Neural cell (in vitro differentiated cells): ENCODE results near the gene LOXL4. TPM values are rescaled to one million over a fixed set of nuclear protein-coding genes. Genes with fewer than 3 reads are reported as not detected.

Experiments used
- H2AFZ ChIP-seq: fragments of 200-600, 300-800 bp; sonication (generic), shearing (Covaris generic); 2 replicates; pipeline ENCODE4 v1.6.0; 2014; ENCODE audit warnings: low read depth, mild to moderate bottlenecking, antibody characterized with exemption, low read length, moderate library complexity
- H3F3A ChIP-seq: fragments of 200-600 bp; shearing (Covaris generic); 2 replicates; pipeline ENCODE4 v1.6.1; 2016; ENCODE audit warnings: mild to moderate bottlenecking, moderate library complexity, mixed read lengths, antibody characterized with exemption, low read length; ENCODE audit not compliant: insufficient read depth, poor library complexity, severe bottlenecking
- H3K27ac ChIP-seq: fragments of 200-600, 300-800 bp; sonication (generic), shearing (Covaris generic); 2 replicates; pipeline ENCODE4 v1.5.1; 2014; ENCODE audit warnings: mild to moderate bottlenecking, low read length, moderate library complexity
- H3K27me3 ChIP-seq: fragments of 300-800, 200-600 bp; sonication (generic), shearing (Covaris generic); 2 replicates; pipeline ENCODE4 v1.6.0; 2014; ENCODE audit warnings: mild to moderate bottlenecking, low read depth, low read length, moderate library complexity; ENCODE audit not compliant: insufficient read depth
- H3K36me3 ChIP-seq: fragments of 300-800, 200-600 bp; sonication (generic), shearing (Covaris generic); 2 replicates; pipeline ENCODE4 v1.5.1; 2014; ENCODE audit warnings: mild to moderate bottlenecking, antibody characterized with exemption, low read length, moderate library complexity; ENCODE audit not compliant: insufficient read depth
- H3K4me2 ChIP-seq: fragments of 300-800, 200-600 bp; sonication (generic), shearing (Covaris generic); 2 replicates; pipeline ENCODE4 v1.6.0; 2014; ENCODE audit warnings: mild to moderate bottlenecking, low read length
- H3K4me3 ChIP-seq: fragments of 300-800, 200-600 bp; sonication (generic), shearing (Covaris generic); 2 replicates; pipeline ENCODE4 v1.5.1; 2014; ENCODE audit warnings: mild to moderate bottlenecking, low read length, moderate library complexity
- H3K79me2 ChIP-seq: fragments of 200-600 bp; shearing (Covaris generic); replicated peaks from 2 replicates; pipeline ENCODE4 v1.6.0; 2014; ENCODE audit warnings: mild to moderate bottlenecking, low read length, moderate library complexity; ENCODE audit not compliant: insufficient read depth
- H3K9ac ChIP-seq: fragments of 300-800, 200-600 bp; sonication (generic), shearing (Covaris generic); 2 replicates; pipeline ENCODE4 v1.6.1; 2016; ENCODE audit warnings: mild to moderate bottlenecking, low read length, mixed read lengths
- H3K9me2 ChIP-seq: fragments of 200-600 bp; shearing (Covaris generic); 2 replicates; pipeline ENCODE4 v1.6.1; 2016; ENCODE audit warnings: mild to moderate bottlenecking, low read length, mixed read lengths; ENCODE audit not compliant: insufficient read depth
- H3K9me3 ChIP-seq: fragments of 200-600, 300-800 bp; sonication (generic), shearing (Covaris generic); 2 replicates; pipeline ENCODE4 v1.6.1; 2016; ENCODE audit warnings: mild to moderate bottlenecking, mixed run types, low read length, moderate library complexity, mixed read lengths
- H4K20me1 ChIP-seq: fragments of 200-600 bp; shearing (Covaris generic); 2 replicates; pipeline ENCODE4 v1.6.1; 2016; ENCODE audit warnings: mild to moderate bottlenecking, mixed run types; ENCODE audit not compliant: insufficient read depth
- EP300 ChIP-seq: fragments of 450-650 bp; conservative IDR thresholded peaks from 2 replicates; pipeline ENCODE4 v1.6.1; 2014; ENCODE audit warnings: antibody characterized with exemption, mild to moderate bottlenecking, moderate library complexity; ENCODE audit not compliant: poor library complexity, severe bottlenecking
- EZH2 ChIP-seq: fragments of 200-600, 300-800 bp; shearing (Covaris generic), sonication (generic); IDR thresholded peaks from 2 replicates; pipeline ENCODE4 v1.6.1; 2014; ENCODE audit warnings: antibody characterized with exemption, low read length, borderline replicate concordance, mild to moderate bottlenecking; ENCODE audit not compliant: insufficient read depth, poor library complexity, severe bottlenecking
- RAD21 ChIP-seq: fragments of 450-650 bp; conservative IDR thresholded peaks from 2 replicates; pipeline ENCODE4 v1.6.1; 2014; ENCODE audit warnings: antibody characterized with exemption, mild to moderate bottlenecking, moderate library complexity
- TAF1 ChIP-seq: IDR thresholded peaks from 2 replicates; pipeline ENCODE4 v1.6.1; 2012; ENCODE audit warnings: low read depth
- polyA plus RNA-seq: library from polyadenylated mRNA; depleted of rRNA; stranded (reverse); fragments of >200 nt; gene quantifications from 2 replicates; pipeline ENCODE4 v1.2.3, GENCODE V29; 2014
- TF ChIP-seq, protein P1 (sequence below): fragments of 450-650 bp; IDR thresholded peaks from 2 replicates; pipeline ENCODE4 v1.5.1; 2014; ENCODE audit warnings: antibody characterized with exemption, mild to moderate bottlenecking, moderate library complexity; ENCODE audit not compliant: poor library complexity, severe bottlenecking
- TF ChIP-seq, protein P2 (sequence below): IDR thresholded peaks from 2 replicates; pipeline ENCODE4 v1.6.1; 2012; ENCODE audit warnings: borderline replicate concordance

Gene LOXL4
- polyA plus RNA-seq, 1 donor from 2014 or later = not detected

DNA sequence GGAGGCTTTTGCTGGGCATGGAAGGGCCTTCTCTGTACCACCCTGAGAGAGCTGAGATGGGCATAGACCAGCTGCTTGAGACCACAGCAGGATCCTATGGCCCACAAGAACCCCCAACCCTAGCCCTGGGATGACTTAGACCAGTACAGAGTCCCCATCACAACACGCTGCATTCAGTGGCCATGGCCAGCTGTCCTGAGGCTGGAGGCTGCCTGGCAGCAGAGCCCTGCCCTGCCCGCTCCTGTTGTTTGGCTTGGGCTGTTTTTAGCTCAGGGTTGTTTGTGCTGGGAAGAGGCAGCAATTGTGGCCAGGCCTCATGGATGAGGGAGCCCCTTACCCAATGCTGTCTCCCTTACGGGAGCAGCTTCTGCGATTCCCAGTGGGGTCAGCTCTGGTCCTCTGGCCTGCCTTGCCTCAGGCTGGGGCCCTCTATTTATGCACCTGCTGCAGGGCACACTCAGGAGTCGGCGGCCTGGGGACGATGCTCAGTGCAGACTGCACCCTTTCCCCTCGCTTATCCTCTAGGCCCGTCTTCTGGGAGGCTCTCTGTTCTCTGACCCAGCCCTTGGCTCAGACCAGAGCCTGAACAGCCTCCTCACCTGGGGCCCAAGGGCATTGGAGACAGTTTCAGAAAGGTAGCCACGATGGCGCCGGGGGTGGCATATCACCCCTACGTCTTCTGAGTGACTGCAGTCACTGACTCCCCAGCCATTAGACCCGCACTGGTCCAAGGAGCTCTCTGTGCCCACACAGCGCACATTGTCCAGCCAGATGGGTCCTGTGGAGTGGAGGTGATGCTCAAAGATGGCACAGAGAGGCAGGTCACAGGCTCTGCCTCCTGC is 6.3 kb downstream of the LOXL4 start:
- Histone ChIP-seq H3K9me2 (no peaks in the 10 kb centered on the region), H3K79me2 (no peaks in the 10 kb centered on the region), H3K27me3 (no peaks in the 10 kb centered on the region), H3K27ac (no peak overlapping the region), H4K20me1 (no peaks in the 10 kb centered on the region), H3K9me3 (no peaks in the 10 kb centered on the region), H3K4me3 (no peak overlapping the region), H3K36me3 (no peaks in the 10 kb centered on the region), H2AFZ (no peak overlapping the region), H3K4me2 (no peak overlapping the region), H3F3A (no peaks in the 10 kb centered on the region), H3K9ac (no peak overlapping the region)
- TF ChIP-seq, protein P1, sequence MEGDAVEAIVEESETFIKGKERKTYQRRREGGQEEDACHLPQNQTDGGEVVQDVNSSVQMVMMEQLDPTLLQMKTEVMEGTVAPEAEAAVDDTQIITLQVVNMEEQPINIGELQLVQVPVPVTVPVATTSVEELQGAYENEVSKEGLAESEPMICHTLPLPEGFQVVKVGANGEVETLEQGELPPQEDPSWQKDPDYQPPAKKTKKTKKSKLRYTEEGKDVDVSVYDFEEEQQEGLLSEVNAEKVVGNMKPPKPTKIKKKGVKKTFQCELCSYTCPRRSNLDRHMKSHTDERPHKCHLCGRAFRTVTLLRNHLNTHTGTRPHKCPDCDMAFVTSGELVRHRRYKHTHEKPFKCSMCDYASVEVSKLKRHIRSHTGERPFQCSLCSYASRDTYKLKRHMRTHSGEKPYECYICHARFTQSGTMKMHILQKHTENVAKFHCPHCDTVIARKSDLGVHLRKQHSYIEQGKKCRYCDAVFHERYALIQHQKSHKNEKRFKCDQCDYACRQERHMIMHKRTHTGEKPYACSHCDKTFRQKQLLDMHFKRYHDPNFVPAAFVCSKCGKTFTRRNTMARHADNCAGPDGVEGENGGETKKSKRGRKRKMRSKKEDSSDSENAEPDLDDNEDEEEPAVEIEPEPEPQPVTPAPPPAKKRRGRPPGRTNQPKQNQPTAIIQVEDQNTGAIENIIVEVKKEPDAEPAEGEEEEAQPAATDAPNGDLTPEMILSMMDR = no peak
- TF ChIP-seq EP300 (no peak), TAF1 (no peak), EZH2 (no peak)
- TF ChIP-seq, protein P2, sequence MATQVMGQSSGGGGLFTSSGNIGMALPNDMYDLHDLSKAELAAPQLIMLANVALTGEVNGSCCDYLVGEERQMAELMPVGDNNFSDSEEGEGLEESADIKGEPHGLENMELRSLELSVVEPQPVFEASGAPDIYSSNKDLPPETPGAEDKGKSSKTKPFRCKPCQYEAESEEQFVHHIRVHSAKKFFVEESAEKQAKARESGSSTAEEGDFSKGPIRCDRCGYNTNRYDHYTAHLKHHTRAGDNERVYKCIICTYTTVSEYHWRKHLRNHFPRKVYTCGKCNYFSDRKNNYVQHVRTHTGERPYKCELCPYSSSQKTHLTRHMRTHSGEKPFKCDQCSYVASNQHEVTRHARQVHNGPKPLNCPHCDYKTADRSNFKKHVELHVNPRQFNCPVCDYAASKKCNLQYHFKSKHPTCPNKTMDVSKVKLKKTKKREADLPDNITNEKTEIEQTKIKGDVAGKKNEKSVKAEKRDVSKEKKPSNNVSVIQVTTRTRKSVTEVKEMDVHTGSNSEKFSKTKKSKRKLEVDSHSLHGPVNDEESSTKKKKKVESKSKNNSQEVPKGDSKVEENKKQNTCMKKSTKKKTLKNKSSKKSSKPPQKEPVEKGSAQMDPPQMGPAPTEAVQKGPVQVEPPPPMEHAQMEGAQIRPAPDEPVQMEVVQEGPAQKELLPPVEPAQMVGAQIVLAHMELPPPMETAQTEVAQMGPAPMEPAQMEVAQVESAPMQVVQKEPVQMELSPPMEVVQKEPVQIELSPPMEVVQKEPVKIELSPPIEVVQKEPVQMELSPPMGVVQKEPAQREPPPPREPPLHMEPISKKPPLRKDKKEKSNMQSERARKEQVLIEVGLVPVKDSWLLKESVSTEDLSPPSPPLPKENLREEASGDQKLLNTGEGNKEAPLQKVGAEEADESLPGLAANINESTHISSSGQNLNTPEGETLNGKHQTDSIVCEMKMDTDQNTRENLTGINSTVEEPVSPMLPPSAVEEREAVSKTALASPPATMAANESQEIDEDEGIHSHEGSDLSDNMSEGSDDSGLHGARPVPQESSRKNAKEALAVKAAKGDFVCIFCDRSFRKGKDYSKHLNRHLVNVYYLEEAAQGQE = no peak

DNA sequence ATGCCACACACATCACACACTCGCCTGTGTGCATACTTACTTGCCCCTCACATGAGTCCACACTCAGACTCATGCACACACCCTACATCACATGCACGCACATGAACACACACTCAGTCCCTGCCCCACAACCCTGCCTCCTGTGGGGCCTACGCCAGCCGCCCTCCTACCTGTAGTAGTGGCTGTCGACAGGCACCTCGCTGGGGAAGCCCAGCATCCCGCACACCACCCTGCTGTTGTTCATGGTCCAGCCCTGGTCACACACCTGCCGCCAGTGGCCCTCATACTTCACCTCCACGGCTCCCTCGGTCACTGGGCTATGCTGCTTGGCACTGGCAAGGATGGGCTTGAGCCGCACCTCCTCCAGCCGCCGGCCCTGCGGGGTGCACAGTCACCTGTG is 7.2 kb downstream of the LOXL4 start:
- H3K9me3 ChIP-seq = no peaks in the 10 kb centered on the region
- no peak overlapping the region for H3K4me2 ChIP-seq
- H3K9me2 ChIP-seq = no peaks in the 10 kb centered on the region
- H3K9ac ChIP-seq = no peak overlapping the region
- H4K20me1 ChIP-seq = no peaks in the 10 kb centered on the region
- no peaks in the 10 kb centered on the region for H3K79me2 ChIP-seq
- no peak overlapping the region for H2AFZ ChIP-seq
- no peaks in the 10 kb centered on the region for H3K27me3 ChIP-seq
- no peaks in the 10 kb centered on the region for H3K36me3 ChIP-seq
- H3F3A ChIP-seq = no peaks in the 10 kb centered on the region
- TF ChIP-seq EZH2 (no peak), RAD21 (no peak)
- TF ChIP-seq, protein P2 = no peak
- TF ChIP-seq, protein P1 = no peak
- H3K27ac ChIP-seq = no peak overlapping the region
- H3K4me3 ChIP-seq = no peak overlapping the region
